LNCaP clone FGC (cell line): Measurements from ENCODE around the gene MVB12A.

Source experiments
- DNase-seq: peaks from one replicate; pipeline ENCODE4 v3.0.0-alpha.2; 2011; ENCODE audit warnings: low read depth
- H3K4me3 ChIP-seq: 2 replicates; pipeline ENCODE4 v1.5.1; 2011; ENCODE audit warnings: mild to moderate bottlenecking, low read depth, low read length, control low read depth
- CTCF ChIP-seq: IDR thresholded peaks from 2 replicates; pipeline ENCODE4 v1.5.1; 2012; ENCODE audit warnings: mild to moderate bottlenecking; ENCODE audit not compliant: control insufficient read depth, insufficient read depth; ENCODE audit errors: extremely low read depth

The MVB12A gene

DNA sequence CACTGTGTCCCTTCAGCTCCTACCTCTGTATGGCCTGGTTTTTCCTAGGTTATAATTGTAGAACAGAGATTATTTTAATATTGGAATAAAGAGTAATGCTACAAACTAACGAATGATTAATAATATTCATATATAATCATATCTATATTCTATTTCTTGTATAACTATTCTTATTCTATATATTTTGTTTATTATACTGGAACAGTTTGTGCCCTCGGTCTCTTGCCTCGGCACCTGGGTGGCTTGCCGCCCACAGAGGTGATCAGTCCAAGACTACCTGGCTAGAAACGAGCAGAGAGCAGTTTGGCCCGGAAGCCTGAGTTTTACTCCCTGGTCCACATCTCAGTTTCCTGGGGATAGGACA is 46.6 kb downstream of the MVB12A start:
- no peak overlapping the region for H3K4me3 ChIP-seq
- no peak for TF ChIP-seq CTCF
- DNase-seq, result no peak

- H3K4me3 ChIP-seq, result no peak overlapping the region
- no peak for TF ChIP-seq CTCF
- DNase-seq, result no peak
Measured at GRCh38 chr19:17467471-17468301, 47.8 kb downstream of the MVB12A start.

DNA sequence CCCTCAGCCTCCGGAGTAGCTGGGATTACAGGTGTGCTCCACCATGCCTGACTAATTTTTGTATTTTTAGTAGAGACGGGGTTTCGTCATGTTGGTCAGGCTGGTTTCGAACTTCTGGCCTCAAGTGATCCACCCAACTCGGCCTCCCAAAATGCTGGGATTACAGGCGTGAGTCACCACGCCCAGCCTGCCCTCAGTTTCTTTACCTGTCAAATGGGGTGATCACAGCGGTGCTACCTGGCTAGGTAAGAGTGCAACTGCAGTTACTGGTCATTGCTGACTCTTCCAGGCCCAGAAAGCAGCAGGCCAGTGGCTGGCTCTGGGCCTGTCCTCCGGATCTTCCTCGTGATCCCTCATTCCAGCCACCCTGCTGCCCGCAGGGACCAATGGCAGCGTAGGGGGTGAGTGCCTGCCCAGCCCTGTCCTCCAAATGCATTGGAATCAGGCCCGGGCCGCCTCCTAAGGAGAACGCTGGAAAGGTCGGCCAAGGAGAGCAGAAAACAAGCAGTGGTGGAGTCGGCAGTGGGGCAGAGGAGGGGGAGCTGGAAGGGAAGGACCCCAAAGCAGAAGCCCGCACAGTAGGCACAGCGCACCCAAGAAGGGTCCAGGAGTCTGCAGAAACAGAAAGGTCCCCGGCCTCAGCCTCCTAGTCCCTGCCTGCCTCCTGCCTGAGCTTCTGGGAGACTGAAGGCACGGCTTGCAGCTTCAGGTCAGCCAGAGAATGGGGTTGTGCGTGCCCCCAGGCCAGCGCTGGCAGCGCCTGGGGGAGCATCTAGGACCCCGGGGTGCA is 48.6 kb downstream of the MVB12A start:
- H3K4me3 ChIP-seq, result no peak overlapping the region
- no peak for TF ChIP-seq CTCF
- DNase-seq, result no peak

DNA sequence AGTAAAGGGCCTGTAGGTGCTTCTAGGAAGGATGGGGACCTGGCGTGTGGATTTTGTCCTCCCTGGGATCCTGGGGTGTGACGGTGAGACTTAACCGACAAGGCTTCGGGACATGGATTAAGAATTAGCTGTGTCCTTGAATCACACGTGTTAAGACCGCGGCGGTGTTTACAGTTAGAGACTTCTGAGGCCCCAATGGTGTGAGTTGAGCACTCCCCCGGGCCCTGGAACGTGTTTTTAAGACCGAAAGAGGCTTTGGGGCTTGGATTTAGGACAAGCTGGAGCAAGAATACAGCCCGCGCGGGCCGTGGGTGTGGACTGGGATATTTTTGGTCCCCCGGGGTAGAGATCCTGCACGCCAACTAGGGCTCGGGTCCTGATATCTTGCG is 49.2 kb downstream of the MVB12A start:
- H3K4me3 ChIP-seq, result peak overlapping the region; percentile 71
- no peak for TF ChIP-seq CTCF
- DNase-seq, result no peak

GRCh38 chr19:17469481-17470067 is 49.7 kb downstream of the MVB12A start:
- no peak for TF ChIP-seq CTCF
- DNase-seq, result peak; percentile 89
- H3K4me3 ChIP-seq, result peak overlapping the region; percentile 71

GRCh38 chr19:17470068-17470841 is 50.4 kb downstream of the MVB12A start, which contains the start of gene SLC27A1:
Gene SLC27A1, plus strand, starts transcription at chr19:17470524. Its CDS starts 17 bp downstream, at chr19:17470541.
- DNase-seq, result peak; percentile 95
- peak within 1 kb of the TSS; percentile 71 for H3K4me3 ChIP-seq
- TF ChIP-seq CTCF, result no peak
